ENCODE measurements around the gene CYP1A2.
"Not testable (repeated sequence)": the region's sequence is repeated elsewhere in the genome, so short reads cannot be mapped to it uniquely, and the experiment has no call there.

The CYP1A2 gene

GRCh38 chr15:74776821-74777768, 28.4 kb downstream of the CYP1A2 start:
- no peak for DNase-seq (ENCODE audit: low read depth)

DNA sequence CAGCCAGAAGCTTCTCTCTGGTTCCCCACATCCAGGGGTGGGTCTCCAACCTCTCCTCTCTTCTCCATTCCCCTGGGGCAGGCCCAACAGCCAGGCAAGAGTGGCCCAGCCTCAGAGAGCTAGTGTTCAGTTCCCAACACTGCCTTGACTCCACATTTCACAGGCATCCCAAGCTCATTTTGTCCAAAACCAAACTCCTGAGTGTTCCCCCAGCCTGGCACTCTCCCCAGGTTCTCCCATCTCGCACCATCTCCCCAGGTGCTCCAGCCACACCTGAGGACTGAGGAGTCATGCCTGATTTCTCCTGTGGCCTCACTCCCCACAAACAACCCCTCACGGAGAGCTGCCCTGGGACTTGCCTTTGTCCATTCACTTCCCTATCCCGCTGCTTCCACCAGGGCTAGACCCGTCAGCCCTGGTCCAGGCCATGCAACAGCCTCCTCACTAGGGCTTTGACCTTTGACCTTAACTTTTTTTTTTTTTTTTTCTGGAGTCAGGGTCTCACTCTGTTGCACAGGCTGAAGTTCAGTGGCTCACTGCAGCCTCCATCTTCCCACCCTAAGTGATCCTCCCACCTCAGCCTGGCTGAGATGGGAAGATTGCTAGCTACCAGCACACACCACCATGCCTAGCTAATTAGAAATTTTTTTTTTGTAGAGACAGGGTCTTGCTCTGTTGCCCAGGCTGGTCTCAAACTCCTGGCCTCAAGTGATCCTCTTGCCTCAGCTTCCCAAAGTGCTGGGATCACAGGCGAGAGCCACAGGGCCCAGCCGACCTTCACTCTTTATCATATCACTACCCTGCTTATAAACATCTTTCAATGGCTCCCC, 29.3 kb downstream of the CYP1A2 start:
- DNase-seq (ENCODE audit: low read depth): no peak

- DNase-seq (ENCODE audit: low read depth): no peak
Measured at GRCh38 chr15:74778599-74778970, 29.9 kb downstream of the CYP1A2 start.

DNA sequence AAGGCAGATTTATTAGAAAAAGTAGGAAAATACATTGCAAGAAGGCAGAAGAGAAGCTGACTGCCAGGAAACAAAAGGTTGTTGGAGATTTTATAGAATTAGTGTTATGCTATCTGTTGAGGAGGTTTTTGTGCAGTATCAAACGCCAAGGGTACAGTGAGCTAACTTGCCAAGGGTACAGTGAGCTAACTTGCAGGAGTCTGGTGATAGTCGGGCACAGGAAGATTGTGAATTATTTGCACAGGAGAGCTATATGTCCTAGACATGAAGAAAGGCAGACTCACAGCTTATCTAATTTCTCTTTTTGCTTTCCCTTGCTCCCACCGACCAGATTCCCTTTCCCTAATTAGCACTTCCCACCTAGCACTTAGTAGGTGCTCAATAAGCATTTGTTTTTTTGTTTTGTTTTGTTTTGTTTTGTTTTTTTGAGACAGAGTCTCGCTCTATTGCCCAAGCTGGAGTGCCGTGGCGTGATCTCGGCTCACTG, 30.6 kb downstream of the CYP1A2 start:
- DNase-seq (ENCODE audit: low read depth): no peak

- peak; percentile 28 for DNase-seq (ENCODE audit: low read depth)
Measured at GRCh38 chr15:74780523-74781430, 32.1 kb downstream of the CYP1A2 start.

DNA sequence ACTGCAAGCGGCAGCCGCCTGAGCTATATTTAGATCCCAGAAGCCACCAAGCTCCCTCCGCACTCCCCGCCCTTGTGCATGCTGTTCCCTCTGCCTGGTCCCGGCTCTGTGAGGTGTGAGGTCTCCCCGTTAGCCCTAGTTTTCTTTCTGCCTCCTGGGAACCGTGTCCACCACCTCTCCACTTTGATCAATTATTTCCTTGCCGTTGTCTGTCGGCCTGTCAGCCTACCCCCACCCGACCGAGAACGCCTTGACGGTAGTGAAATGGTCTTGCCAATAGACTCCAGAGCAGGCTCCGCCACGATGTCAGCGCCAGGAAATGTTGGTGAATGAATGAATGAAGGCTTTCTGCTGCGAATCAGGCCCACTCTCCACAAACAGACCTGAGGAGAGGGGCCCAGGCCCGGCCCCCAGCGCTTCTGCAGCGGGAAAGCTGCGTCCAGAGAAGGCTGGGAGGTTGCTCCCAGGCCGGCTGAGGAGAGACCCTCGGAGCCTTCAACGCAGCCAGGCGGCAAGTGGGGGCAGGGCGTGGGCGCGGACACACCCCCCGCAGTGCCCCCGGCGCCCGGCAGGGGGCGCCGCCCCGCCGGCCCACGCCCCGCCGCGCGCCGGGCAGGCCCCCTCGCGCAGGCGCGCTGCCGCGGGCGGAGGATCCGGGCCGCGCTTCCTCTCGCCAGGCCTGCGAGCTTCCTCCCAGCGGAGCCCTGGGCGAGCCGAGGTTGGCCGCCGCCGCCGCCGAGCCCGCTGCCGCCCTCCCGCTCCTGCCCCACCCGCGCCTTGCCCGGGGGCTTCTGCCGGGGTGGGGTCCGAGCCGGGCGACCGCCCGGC, 33.0 kb downstream of the CYP1A2 start, which contains the start of gene CSK:
Gene CSK, plus strand, starts transcription at position 650 of the 828 bp plus-strand sequence. CDS start 16,218 bp downstream, outside the sequence.
- DNase-seq (ENCODE audit: low read depth): peak; percentile 60

- no peak for DNase-seq (ENCODE audit: low read depth)
Measured at GRCh38 chr15:74782259-74783071, 33.8 kb downstream of the CYP1A2 start.

GRCh38 chr15:74783072-74783807, 34.6 kb downstream of the CYP1A2 start:
- DNase-seq (ENCODE audit: low read depth): no peak

DNA sequence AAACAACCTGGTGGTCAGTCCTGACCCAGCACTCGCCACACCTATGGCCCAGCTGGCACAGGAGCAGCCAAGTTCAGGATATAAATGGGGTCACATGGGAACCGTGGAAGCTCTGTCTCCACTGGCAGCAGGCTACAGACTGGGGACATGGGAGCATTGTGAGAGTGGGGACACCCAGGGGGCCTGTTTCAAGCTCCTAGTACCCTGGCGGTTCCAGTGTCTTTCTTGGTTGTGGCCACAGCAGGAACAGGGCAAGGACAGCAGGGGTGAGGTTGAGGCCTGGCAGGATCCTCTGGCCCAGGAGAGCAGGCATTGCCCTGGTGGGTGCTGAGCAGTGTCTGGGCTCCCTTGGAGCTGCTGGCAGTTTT, 35.1 kb downstream of the CYP1A2 start:
- no peak for DNase-seq (ENCODE audit: low read depth)

- DNase-seq (ENCODE audit: low read depth): no peak
Measured at GRCh38 chr15:74784426-74785193, 36.0 kb downstream of the CYP1A2 start.

GRCh38 chr15:74785194-74786032, 36.8 kb downstream of the CYP1A2 start:
- DNase-seq (ENCODE audit: low read depth): no peak

DNA sequence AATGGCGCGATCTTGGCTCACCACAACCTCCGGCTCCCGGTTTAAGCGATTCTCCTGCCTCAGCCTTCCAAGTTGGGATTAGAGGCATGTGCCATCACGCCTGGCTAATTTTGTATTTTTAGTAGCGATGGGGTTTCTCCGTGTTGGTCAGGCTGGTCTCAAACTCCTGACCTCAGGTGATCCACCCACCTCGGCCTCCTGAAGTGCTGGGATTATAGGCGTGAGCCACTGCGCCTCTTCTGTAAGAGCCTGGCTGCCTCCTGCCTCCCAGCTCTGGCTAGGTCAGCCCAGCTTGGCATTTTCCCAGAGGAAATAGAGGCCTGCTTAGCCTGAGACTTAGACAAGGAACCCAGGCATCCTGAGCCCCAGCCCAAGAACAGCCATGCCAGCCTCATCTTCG, 37.4 kb downstream of the CYP1A2 start:
- DNase-seq (ENCODE audit: low read depth): not testable (repeated sequence)

- no peak for DNase-seq (ENCODE audit: low read depth)
Measured at GRCh38 chr15:74786551-74787165, 38.0 kb downstream of the CYP1A2 start.

DNA sequence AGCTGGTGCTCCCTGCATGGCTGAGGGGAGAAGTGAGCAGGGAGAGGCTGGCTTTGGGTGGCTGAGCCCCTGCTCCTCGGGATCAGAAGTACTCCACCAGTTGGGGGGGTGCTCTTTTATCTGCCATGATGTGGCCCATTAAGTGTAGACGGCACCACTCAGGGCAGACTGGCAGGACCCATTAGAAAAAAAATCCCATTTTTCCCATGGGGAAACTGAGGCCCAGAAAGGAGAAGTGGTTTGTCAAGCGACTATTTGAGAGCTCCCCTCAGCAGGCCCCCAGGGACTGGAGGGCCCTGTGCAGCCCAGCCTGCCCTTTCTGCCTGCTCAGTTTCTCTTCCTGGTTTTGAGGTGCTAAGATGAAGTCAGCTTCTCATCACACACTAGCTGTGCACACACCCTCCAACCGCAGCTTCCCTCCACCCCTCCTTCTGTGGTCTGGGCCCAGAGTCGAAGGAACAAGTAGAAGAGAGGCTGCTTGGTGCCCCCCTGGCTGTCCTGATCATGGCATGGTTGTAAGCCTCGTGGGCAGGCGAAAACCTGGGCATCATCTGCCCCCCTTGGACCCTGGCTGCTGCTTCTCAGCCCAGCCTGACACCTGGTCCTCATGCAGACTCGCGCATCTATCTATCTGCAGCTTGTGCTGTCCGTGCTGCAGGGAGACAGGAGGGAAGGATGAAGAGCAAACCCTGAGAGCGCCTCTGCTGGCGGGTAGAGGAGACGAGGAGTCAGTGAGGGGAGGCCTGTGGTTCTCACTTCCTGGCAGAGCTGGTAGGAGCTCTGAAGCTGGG, 38.8 kb downstream of the CYP1A2 start:
- DNase-seq (ENCODE audit: low read depth): peak; percentile 42

- DNase-seq (ENCODE audit: low read depth): no peak
Measured at GRCh38 chr15:74788042-74788682, 39.5 kb downstream of the CYP1A2 start.
